ENCODE data around the gene RHD.
"Not testable (repeated sequence)": the region's sequence is repeated elsewhere in the genome, so short reads cannot be mapped to it uniquely, and the experiment has no call there.

Gene RHD

GRCh38 chr1:25259813-25260212, 12.5 kb upstream of the RHD start:
- not testable (repeated sequence) for DNase-seq

GRCh38 chr1:25260336-25260735, 12.0 kb upstream of the RHD start:
- DNase-seq, result not testable (repeated sequence)

- peak in 2 of 6 experiments; percentile 1 to 16 for DNase-seq
These were observed 5.6 kb upstream of the RHD start for GRCh38 chr1:25266554-25267287.

- DNase-seq, result peak; percentile 85 to 94 (median 90)
These were observed 4.8 kb upstream of the RHD start for GRCh38 chr1:25267288-25268142.

GRCh38 chr1:25268143-25268760, 4.1 kb upstream of the RHD start:
- DNase-seq, result not testable (repeated sequence)

- DNase-seq, result not testable (repeated sequence)
These were observed 3.3 kb downstream of the RHD start for GRCh38 chr1:25275648-25276047.

GRCh38 chr1:25277295-25277694, 5.0 kb downstream of the RHD start:
- not testable (repeated sequence) for DNase-seq

GRCh38 chr1:25278358-25278757, 6.0 kb downstream of the RHD start:
- DNase-seq, result not testable (repeated sequence)

GRCh38 chr1:25278790-25279189, 6.5 kb downstream of the RHD start:
- DNase-seq, result not testable (repeated sequence)

GRCh38 chr1:25279693-25280111, 7.4 kb downstream of the RHD start:
- not testable (repeated sequence) for DNase-seq

GRCh38 chr1:25285862-25286261, 13.6 kb downstream of the RHD start:
- DNase-seq, result not testable (repeated sequence)

GRCh38 chr1:25287164-25287563, 14.9 kb downstream of the RHD start:
- DNase-seq, result not testable (repeated sequence)

- DNase-seq, result not testable (repeated sequence)
These were observed 16.3 kb downstream of the RHD start for GRCh38 chr1:25288573-25289101.

- DNase-seq, result peak in 1 of 6 experiments; percentile 5
These were observed 17.7 kb downstream of the RHD start for GRCh38 chr1:25290043-25290442.

GRCh38 chr1:25293426-25293825, 21.1 kb downstream of the RHD start:
- DNase-seq, result not testable (repeated sequence)

- not testable (repeated sequence) for DNase-seq
These were observed 22.8 kb downstream of the RHD start for GRCh38 chr1:25294889-25295826.

GRCh38 chr1:25296501-25296900, 24.2 kb downstream of the RHD start:
- not testable (repeated sequence) for DNase-seq

GRCh38 chr1:25300729-25301128, 28.4 kb downstream of the RHD start:
- not testable (repeated sequence) for DNase-seq

GRCh38 chr1:25302330-25302729, 30.0 kb downstream of the RHD start:
- DNase-seq, result not testable (repeated sequence)

- DNase-seq, result not testable (repeated sequence)
These were observed 32.6 kb downstream of the RHD start for GRCh38 chr1:25304936-25305335.

- DNase-seq, result not testable (repeated sequence)
These were observed 35.9 kb downstream of the RHD start for GRCh38 chr1:25308168-25308567.

GRCh38 chr1:25309085-25309484, 36.8 kb downstream of the RHD start:
- not testable (repeated sequence) for DNase-seq

Measured in stimulated activated naive CD4-positive, alpha-beta T cell (primary cell).